ENCODE results near the gene ELOVL6.

ELOVL6 gene

DNA sequence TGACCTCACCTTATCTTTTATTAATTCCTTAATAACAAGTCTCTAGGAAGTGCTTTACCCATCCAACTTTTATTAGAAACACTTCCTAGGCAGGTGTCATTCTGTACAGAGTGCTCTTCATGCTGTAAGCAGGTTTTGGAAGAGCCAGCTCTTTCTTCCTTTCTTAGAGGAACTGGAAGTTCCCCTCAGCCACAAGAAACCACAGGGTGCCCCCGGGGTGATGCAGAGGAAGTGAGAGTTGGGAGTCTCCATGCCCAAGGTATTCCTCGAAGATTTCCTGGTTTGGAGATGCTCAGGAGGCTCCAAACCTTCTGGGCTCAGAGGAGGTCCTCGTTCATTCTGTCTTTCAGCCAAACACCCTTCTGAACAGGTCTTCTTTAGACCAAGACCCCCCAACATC, 201.9 kb downstream of the ELOVL6 start:
- no peak overlapping the region for H3K4me3 ChIP-seq (ENCODE audit: low read length)
- TF ChIP-seq, protein P1, sequence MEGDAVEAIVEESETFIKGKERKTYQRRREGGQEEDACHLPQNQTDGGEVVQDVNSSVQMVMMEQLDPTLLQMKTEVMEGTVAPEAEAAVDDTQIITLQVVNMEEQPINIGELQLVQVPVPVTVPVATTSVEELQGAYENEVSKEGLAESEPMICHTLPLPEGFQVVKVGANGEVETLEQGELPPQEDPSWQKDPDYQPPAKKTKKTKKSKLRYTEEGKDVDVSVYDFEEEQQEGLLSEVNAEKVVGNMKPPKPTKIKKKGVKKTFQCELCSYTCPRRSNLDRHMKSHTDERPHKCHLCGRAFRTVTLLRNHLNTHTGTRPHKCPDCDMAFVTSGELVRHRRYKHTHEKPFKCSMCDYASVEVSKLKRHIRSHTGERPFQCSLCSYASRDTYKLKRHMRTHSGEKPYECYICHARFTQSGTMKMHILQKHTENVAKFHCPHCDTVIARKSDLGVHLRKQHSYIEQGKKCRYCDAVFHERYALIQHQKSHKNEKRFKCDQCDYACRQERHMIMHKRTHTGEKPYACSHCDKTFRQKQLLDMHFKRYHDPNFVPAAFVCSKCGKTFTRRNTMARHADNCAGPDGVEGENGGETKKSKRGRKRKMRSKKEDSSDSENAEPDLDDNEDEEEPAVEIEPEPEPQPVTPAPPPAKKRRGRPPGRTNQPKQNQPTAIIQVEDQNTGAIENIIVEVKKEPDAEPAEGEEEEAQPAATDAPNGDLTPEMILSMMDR (conservative IDR thresholded peaks at IDR 0.05; ENCODE audit: low read depth, low read length): no peak

More for the DNA sequence above, 201.9 kb downstream of the ELOVL6 start:
- no peak for DNase-seq (ENCODE audit: low read depth)

All from retinal pigment epithelial cell (primary cell).